GM12873 (cell line): ENCODE results near the gene FCF1.

Source experiments
- TF ChIP-seq, protein P1 (sequence below): IDR thresholded peaks from 2 replicates; pipeline ENCODE4 v1.5.1; 2012; ENCODE audit warnings: low read depth, mild to moderate bottlenecking, moderate library complexity, low read length, control low read depth; ENCODE audit not compliant: insufficient read depth; ENCODE audit errors: missing control alignments

The FCF1 gene

GRCh38 chr14:74747237-74747636 lies 34.3 kb downstream of the FCF1 start:
- TF ChIP-seq, protein P1, sequence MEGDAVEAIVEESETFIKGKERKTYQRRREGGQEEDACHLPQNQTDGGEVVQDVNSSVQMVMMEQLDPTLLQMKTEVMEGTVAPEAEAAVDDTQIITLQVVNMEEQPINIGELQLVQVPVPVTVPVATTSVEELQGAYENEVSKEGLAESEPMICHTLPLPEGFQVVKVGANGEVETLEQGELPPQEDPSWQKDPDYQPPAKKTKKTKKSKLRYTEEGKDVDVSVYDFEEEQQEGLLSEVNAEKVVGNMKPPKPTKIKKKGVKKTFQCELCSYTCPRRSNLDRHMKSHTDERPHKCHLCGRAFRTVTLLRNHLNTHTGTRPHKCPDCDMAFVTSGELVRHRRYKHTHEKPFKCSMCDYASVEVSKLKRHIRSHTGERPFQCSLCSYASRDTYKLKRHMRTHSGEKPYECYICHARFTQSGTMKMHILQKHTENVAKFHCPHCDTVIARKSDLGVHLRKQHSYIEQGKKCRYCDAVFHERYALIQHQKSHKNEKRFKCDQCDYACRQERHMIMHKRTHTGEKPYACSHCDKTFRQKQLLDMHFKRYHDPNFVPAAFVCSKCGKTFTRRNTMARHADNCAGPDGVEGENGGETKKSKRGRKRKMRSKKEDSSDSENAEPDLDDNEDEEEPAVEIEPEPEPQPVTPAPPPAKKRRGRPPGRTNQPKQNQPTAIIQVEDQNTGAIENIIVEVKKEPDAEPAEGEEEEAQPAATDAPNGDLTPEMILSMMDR: no peak

DNA sequence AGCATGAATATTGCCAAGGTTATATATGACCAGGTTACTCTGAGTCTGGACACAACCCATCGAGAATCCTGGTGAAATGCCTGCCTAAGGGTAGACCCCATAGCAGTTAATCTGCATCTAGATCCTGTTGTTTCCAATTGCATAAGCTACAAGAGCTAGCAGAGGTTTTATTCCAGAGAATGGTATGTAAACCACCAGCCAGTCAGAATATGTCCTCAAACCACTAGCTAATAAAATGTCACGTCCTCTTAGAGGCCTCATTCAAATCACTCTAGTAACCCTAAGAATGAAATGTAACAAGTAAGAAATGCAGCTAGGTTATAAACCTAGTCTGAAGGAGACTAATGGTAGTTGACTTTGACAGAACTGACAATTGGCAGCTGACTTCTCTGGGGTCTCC lies 41.2 kb downstream of the FCF1 start:
- TF ChIP-seq, protein P1: no peak

DNA sequence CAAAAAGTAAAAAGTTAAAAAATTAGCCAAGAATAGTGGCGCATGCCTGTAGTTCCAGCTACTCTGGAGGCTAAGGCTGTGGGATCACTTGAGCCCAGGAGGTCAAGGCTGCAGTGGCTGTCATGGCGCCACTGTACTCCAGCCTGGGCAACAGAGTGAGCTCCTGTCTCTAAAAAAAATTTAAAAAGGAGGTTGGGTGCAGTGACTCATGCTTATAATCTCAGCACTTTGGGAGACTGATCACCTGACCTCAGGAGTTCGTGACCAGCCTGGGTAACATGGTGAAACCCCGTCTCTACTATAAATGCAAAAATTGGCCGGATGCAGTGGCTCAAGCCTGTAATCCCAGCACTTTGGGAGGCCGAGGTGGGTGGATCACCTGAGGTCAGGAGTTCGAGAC lies 42.0 kb downstream of the FCF1 start:
- TF ChIP-seq, protein P1: no peak

DNA sequence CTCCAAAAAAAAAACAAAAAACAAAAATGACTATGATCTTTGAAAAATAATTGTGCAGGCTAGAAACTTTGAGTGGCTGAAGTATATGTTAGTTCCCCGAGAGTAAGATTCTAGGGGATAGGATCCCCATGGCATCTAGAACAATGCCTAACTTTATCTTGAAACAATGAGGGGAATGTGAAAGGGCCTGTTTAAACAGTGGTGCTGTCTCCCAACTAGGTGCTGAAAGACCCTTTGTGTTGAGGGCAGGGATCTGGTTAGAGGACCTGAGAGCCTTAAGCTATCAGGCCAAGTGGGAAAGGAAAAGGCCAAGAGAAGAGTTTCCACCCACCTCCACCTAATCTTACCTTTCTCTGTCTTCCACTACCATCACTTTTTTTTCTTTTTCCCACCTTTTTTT lies 43.4 kb downstream of the FCF1 start:
- TF ChIP-seq, protein P1: no peak

- TF ChIP-seq, protein P1: peak; percentile 61
These were observed 50.2 kb downstream of the FCF1 start, which contains the start of gene YLPM1 for GRCh38 chr14:74762917-74763802. Gene YLPM1, plus strand, starts transcription at chr14:74763316. Its CDS starts 174 bp downstream, at chr14:74763490.

DNA sequence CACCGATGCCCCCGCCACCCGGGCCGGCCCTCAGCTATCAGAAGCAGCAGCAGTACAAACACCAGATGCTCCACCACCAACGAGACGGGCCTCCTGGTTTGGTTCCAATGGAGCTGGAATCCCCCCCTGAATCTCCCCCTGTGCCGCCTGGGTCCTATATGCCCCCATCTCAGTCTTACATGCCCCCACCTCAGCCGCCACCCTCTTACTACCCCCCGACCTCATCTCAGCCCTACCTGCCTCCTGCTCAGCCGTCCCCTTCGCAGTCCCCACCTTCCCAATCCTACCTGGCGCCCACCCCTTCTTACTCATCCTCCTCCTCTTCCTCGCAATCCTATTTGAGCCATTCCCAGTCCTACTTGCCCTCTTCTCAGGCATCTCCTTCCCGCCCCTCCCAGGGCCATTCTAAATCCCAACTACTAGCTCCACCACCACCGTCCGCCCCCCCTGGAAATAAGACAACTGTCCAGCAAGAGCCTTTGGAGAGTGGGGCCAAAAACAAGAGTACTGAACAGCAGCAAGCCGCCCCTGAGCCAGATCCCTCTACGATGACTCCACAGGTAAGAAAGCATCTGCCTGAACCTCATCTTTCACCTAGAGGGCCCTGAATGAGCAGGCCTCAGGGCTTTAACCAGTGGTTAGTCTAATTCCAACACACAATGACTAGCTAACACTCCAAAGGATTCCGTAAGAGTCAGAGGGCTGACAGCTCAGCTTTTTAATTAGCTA lies 51.0 kb downstream of the FCF1 start:
- TF ChIP-seq, protein P1: no peak

DNA sequence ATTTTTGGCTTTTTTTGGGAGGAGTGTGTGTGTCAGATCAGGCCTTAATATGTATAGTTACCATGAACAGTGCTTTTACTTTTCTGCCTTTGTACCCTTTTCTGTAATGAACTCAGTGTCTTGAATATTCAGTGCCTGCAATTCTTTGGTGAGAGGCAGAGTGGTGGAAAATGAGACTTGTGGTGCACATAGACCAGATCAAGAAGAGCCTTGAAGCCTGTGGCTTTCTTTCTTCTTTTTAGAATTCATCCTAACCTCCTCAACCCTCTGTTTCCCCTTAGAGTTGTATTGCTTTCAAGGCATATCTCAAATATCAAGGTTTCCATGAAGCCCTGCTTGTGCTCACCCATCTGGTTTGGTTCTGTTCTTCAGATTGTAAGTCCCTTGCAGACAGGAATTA lies 52.8 kb downstream of the FCF1 start:
- TF ChIP-seq, protein P1: no peak
